ENCODE measurements around the gene ERCC8.

Gene ERCC8

GRCh38 chr5:60980511-60980910 lies 35.6 kb upstream of the ERCC8 start:
- in situ Hi-C loops (cut with HindIII; ENCODE audit: low pct_ligation_motif_present, low sequenced_read_pairs), result no loop called here

GRCh38 chr5:60978968-60979367 lies 34.1 kb upstream of the ERCC8 start:
- no peak for DNase-seq
- TF ChIP-seq CTCF (IDR thresholded peaks at IDR 0.05; ENCODE audit: low read depth, low read length, missing control alignments), result no peak
- no peak overlapping the region for H3K4me3 ChIP-seq (ENCODE audit: low read depth, low read length)
- in situ Hi-C loops (cut with HindIII; ENCODE audit: low pct_ligation_motif_present, low sequenced_read_pairs), result no loop called here
- H3K27me3 ChIP-seq (replicated peaks), result no peaks in the 10 kb centered on the region
- H3K36me3 ChIP-seq (replicated peaks), result no peaks in the 10 kb centered on the region
- no peak overlapping the region for H3K27ac ChIP-seq

More at GRCh38 chr5:60980511-60980910, 35.6 kb upstream of the ERCC8 start:
- TF ChIP-seq CTCF (IDR thresholded peaks at IDR 0.05; ENCODE audit: low read depth, low read length, missing control alignments), result no peak
- no peaks in the 10 kb centered on the region for H3K27me3 ChIP-seq (replicated peaks)
- no peaks in the 10 kb centered on the region for H3K36me3 ChIP-seq (replicated peaks)
- no peak overlapping the region for H3K27ac ChIP-seq
- no peak for DNase-seq
- H3K4me3 ChIP-seq (ENCODE audit: low read depth, low read length), result no peak overlapping the region

- Histone ChIP-seq H3K36me3 (replicated peaks) (no peaks in the 10 kb centered on the region), H3K27ac (no peak overlapping the region), H3K4me3 (ENCODE audit: low read depth, low read length) (no peak overlapping the region), H3K27me3 (replicated peaks) (no peaks in the 10 kb centered on the region)
- in situ Hi-C loops (cut with HindIII; ENCODE audit: low pct_ligation_motif_present, low sequenced_read_pairs), result no loop called here
- DNase-seq, result no peak
- no peak for TF ChIP-seq CTCF (IDR thresholded peaks at IDR 0.05; ENCODE audit: low read depth, low read length, missing control alignments)
Observed at GRCh38 chr5:60977956-60978737, 33.3 kb upstream of the ERCC8 start.

- no peak for DNase-seq
- in situ Hi-C loops (cut with HindIII; ENCODE audit: low pct_ligation_motif_present, low sequenced_read_pairs), result no loop called here
- H3K4me3 ChIP-seq (ENCODE audit: low read depth, low read length), result no peak overlapping the region
- no peaks in the 10 kb centered on the region for H3K36me3 ChIP-seq (replicated peaks)
- H3K27me3 ChIP-seq (replicated peaks), result no peaks in the 10 kb centered on the region
- no peak overlapping the region for H3K27ac ChIP-seq
- no peak for TF ChIP-seq CTCF (IDR thresholded peaks at IDR 0.05; ENCODE audit: low read depth, low read length, missing control alignments)
Observed at GRCh38 chr5:60972231-60972630, 27.4 kb upstream of the ERCC8 start.

- DNase-seq, result peak; percentile 27
- no peaks in the 10 kb centered on the region for H3K27me3 ChIP-seq (replicated peaks)
- no peaks in the 10 kb centered on the region for H3K36me3 ChIP-seq (replicated peaks)
- no peak overlapping the region for H3K4me3 ChIP-seq (ENCODE audit: low read depth, low read length)
- TF ChIP-seq CTCF (IDR thresholded peaks at IDR 0.05; ENCODE audit: low read depth, low read length, missing control alignments), result no peak
- in situ Hi-C loops (cut with HindIII; ENCODE audit: low pct_ligation_motif_present, low sequenced_read_pairs), result no loop called here
- H3K27ac ChIP-seq, result no peak overlapping the region
Observed at GRCh38 chr5:60961685-60962084, 16.8 kb upstream of the ERCC8 start.

GRCh38 chr5:60960591-60960990 lies 15.7 kb upstream of the ERCC8 start:
- in situ Hi-C loops (cut with HindIII; ENCODE audit: low pct_ligation_motif_present, low sequenced_read_pairs), result no loop called here
- Histone ChIP-seq H3K4me3 (ENCODE audit: low read depth, low read length) (no peak overlapping the region), H3K27me3 (replicated peaks) (no peaks in the 10 kb centered on the region), H3K27ac (no peak overlapping the region), H3K36me3 (replicated peaks) (no peaks in the 10 kb centered on the region)
- DNase-seq, result peak; percentile 25
- peak; percentile 65 for TF ChIP-seq CTCF (IDR thresholded peaks at IDR 0.05; ENCODE audit: low read depth, low read length, missing control alignments)

Measured in brain microvascular endothelial cell (primary cell).